Measurements from ENCODE around the gene CPNE2.

CPNE2 gene

DNA sequence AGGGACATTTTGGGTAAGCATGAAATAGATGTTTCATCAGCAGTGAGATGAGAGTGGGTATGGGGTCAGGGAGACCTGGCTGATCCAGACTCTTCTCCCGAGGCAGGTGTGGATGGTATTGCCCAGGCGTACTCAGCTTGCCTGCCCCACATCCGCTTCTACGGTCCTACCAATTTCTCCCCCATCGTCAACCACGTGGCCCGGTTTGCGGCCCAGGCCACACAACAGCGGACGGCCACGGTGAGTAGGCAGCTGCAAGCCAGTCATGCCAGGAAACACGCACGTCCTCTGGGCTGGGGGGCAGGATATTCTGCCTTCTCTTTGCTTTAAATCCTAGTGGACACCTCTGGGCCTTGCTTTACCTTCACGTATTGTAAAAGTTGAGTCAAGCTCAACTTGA, 44.7 kb downstream of the CPNE2 start:
- DNase-seq (ENCODE audit: low read depth in 1 of 2, low spot score in 1 of 2): no peak
- in situ Hi-C loops (cut with HindIII; ENCODE audit: low pct_unique_long_range_greater_than_20kb, low sequenced_read_pairs): no loop called here
- TF ChIP-seq JUND (IDR thresholded peaks at IDR 0.05; ENCODE audit: low read depth): no peak

DNA sequence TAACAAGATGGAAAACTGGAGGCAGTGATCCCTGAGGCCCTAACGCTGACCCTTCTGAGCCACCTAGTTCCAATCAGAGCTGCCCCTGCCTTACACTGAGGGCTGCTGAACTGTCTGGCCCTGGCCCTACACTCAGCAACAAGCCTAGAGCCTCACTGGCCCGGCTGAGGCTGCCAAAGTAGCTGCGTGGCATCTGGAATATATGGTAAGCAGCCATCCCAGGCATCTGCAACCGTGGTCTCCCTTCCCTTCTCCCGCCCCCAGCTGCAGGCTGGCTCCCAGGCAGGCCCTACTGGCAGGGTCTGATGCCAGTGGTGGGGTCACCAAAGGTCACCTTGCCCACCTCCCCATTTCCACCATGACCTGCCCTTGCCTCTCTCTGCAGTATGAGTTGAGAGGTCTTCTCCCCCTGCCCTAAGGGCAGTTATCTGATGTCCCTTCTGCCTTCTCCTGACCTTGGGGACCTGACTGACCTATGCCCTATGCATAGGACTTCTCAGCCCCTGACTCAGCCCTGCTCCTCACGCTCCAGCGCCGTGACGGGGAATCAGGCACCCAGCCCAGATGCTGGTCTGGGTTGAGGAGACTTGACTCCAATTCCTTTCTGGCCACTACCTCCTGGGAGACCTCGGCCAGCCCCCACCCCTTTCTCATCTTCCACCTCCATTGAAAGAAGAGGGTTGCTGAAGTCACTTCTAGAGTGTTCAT, 45.3 kb downstream of the CPNE2 start:
- DNase-seq (ENCODE audit: low read depth in 1 of 2, low spot score in 1 of 2): no peak
- no peak for TF ChIP-seq JUND (IDR thresholded peaks at IDR 0.05; ENCODE audit: low read depth)
- in situ Hi-C loops (cut with HindIII; ENCODE audit: low pct_unique_long_range_greater_than_20kb, low sequenced_read_pairs): no loop called here

DNA sequence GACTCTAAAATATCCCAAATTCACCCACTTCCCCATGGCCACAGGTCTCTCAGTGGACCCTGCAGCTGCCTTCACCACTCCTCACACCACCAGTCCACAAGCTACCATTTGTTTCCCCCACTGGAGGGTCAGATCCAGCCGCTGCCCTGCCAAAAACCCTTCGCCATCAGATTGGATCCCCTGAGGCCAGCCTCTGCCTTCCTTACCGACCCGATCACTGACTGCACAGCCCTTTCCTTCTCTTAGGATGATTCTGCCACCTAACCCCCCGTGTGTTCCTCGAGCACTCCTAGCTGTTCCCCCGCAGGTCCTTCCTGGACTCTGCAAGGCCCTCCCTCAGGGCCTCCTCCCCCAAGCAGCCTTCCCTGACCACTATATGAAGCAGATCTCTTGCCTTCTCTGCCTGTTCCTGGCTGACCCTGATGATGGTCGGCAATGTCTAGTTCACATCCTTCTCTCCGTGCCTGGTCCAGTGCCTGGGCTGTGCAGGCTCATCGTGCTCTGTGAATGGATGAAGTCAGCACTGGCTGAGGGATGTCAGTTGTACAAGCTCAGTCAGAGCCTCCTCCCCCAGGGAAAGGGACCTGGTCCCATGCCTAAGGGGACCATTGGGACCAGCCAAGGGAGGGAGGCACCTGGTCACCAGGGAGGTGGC, 46.0 kb downstream of the CPNE2 start:
- no peak for TF ChIP-seq JUND (IDR thresholded peaks at IDR 0.05; ENCODE audit: low read depth)
- no peak for DNase-seq (ENCODE audit: low read depth in 1 of 2, low spot score in 1 of 2)
- in situ Hi-C loops (cut with HindIII; ENCODE audit: low pct_unique_long_range_greater_than_20kb, low sequenced_read_pairs): no loop called here

DNA sequence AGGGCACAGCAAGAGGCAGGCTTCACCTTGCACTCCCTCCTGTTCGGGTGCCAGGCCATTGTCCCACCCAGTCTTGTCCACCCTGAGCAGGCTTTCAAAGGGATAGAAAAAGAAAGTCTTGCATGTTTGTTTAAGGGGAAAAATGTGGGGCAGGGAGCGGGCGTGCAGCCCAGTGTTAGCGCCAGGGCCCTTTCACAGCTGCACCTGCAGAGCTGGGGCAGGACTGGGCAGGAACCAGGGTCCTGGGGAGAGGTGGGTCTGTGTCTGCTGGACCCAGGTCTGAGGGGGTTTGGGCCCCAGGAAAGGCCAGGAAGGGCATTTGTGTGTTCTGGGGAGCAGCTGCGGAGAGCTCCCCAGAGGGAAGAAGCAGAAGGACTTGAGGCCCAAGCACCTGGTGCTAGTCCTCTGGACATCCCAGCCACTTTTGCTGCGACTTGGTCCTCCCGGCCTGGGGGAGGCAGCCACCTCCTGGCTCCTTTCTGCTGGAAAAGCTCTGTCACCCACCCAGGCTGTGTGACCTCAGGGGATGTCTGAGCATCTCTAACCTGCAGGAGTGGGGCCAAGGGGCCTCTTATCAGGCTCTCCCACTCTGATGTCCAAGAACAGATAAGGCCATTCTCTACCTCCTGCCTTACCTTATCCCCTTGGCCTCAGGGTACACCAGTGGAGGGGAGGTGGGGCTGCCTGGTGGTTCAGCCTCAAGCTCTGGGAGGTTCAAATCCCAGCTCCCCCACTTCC, 48.7 kb downstream of the CPNE2 start:
- in situ Hi-C loops (cut with HindIII; ENCODE audit: low pct_unique_long_range_greater_than_20kb, low sequenced_read_pairs): no loop called here
- no peak for DNase-seq (ENCODE audit: low read depth in 1 of 2, low spot score in 1 of 2)
- TF ChIP-seq JUND (IDR thresholded peaks at IDR 0.05; ENCODE audit: low read depth): no peak

DNA sequence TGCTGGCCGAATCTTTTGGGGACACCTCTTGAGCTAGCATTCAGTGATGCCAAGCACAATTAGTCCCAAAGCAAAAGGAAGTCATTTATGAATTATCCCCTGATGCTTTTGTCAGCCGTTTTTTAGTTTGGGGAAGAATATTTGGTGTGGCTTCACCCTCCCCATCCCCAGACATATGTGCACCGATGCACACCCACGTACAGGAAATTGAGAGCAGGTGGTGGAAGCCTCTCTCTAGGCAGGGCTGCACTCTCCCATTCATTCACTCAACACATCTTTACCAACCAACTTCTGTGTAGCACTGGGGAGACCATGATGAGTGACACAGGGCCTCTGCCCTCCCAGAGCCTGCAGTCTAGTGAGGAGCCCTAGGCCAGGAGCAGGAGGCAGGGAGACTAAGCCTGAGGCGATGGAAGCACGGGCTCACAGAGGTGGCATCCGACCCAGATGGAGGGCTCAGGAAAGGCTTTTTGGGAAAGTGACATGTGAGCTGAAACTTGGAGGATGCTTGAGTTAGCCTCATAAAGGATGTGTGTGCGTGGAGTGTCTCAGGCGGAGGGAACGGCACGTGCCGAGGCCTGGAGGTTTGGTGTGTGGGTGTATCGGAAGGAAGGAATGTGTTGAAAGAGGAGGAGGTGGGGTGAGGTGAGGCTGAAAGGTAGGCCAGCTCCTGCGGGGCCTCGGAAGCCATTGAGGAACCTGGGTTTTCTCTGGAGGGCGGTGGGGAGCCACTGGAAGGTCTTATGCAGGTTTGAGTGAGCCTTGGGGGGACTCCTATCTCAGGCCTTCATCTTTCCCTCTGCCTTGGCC, 49.6 kb downstream of the CPNE2 start:
- DNase-seq (ENCODE audit: low read depth in 1 of 2, low spot score in 1 of 2): no peak
- TF ChIP-seq JUND (IDR thresholded peaks at IDR 0.05; ENCODE audit: low read depth): no peak
- in situ Hi-C loops (cut with HindIII; ENCODE audit: low pct_unique_long_range_greater_than_20kb, low sequenced_read_pairs): no loop called here

DNA sequence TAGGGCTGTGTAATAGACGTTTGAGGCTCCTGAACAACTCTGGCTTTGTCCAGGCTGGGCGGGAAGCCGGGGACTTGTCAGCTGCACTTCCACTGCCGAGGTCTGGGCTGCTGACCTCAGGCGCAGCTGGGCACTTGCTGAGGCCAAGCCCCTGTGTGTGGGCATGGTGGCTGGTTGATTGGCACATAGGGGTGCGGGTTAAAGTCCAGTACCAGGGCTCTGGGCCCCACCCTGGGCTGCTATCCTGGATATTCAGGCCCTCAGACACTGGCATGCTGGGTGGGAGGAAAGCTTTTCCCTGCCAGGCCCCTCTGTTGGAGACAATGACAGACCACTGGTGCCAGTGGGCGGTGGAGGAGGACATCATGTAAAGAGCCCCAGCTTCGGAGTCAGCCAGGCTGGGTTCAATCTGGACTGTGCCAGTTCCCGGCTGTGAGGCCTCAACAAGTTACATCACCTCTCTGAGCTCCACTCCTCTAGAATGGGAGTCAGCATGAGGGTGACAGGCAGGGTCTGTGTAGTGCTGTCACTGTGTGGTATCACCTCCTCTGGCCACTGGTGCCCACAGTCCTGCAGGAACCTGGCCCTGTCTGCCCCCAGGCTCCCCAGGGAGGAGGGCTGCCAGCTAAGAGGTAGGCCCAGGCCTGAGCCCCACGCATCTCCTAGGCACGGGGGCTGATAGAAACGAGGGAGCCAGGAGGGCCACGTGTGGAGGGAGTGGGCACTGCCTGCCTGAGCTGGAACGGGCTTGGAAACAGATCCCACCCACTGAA, 51.0 kb downstream of the CPNE2 start:
- TF ChIP-seq JUND (IDR thresholded peaks at IDR 0.05; ENCODE audit: low read depth): no peak
- DNase-seq (ENCODE audit: low read depth in 1 of 2, low spot score in 1 of 2): no peak
- in situ Hi-C loops (cut with HindIII; ENCODE audit: low pct_unique_long_range_greater_than_20kb, low sequenced_read_pairs): no loop called here

DNA sequence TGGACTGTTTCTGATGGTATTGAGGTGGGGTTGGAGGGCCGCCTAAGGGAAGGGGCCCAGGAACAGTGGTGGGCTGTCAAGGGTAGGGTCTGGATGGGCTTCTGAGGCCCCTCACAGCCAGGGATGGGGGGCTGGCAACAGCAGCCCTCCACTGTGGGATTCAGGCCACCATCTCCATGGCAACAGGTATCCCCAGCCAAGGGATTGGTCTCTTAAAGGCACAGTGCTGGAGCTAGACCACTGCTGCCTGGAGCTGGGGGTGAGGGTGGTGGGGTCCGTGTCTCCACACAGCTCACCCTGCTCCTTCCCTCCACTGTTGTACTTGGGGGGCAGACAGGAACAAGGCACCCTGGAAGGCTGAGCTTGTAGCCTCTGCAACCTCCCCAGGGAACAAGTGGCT, 51.6 kb downstream of the CPNE2 start:
- no peak for DNase-seq (ENCODE audit: low read depth in 1 of 2, low spot score in 1 of 2)
- in situ Hi-C loops (cut with HindIII; ENCODE audit: low pct_unique_long_range_greater_than_20kb, low sequenced_read_pairs): no loop called here
- no peak for TF ChIP-seq JUND (IDR thresholded peaks at IDR 0.05; ENCODE audit: low read depth)

DNA sequence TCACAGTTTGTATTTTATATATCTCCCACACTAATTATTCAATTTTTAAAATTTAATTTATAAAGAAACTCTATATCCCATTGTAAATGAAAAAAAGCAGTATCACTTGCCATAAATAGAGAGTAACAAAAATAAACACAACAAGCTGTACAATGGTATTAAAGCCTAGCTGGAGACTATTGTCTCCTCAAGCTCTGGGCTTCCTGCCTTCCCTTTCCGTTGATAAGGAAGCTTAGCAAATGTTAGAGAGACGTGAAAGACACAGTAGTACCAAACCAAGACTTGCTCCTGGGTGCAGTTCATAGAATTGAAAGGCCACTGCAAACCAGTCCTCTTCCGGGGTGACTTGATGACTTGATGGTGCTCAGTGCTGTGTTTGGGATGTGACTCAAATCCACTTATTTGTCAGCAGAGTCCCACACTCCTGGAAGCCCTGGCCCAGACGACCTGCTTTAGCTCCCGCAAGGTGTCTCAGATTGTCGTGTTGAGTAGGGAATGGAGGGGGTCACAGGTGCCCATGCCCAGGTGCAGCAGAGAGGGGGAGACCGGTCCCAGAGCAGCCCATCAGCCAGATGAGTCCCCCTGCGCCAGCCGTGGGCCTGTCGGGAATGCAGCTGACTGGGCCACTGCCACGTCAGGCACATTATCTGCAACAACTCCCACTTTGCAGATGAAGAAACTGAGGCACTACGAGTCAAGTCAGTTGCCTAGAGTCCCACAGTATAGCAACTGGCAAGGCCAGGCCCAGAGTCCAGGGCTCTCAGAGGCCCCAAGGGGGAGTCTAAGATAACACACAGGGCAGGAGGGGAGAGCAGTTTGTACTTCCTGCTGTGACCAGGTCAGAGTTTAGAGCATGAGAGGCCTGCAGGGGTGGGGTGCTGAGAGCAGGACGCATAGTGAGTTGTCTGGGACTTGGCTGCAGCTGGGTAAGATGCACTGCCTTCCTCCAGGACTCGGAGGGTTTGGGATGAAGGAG, 53.0 kb downstream of the CPNE2 start:
- no peak for DNase-seq (ENCODE audit: low read depth in 1 of 2, low spot score in 1 of 2)
- in situ Hi-C loops (cut with HindIII; ENCODE audit: low pct_unique_long_range_greater_than_20kb, low sequenced_read_pairs): no loop called here
- TF ChIP-seq JUND (IDR thresholded peaks at IDR 0.05; ENCODE audit: low read depth): no peak

DNA sequence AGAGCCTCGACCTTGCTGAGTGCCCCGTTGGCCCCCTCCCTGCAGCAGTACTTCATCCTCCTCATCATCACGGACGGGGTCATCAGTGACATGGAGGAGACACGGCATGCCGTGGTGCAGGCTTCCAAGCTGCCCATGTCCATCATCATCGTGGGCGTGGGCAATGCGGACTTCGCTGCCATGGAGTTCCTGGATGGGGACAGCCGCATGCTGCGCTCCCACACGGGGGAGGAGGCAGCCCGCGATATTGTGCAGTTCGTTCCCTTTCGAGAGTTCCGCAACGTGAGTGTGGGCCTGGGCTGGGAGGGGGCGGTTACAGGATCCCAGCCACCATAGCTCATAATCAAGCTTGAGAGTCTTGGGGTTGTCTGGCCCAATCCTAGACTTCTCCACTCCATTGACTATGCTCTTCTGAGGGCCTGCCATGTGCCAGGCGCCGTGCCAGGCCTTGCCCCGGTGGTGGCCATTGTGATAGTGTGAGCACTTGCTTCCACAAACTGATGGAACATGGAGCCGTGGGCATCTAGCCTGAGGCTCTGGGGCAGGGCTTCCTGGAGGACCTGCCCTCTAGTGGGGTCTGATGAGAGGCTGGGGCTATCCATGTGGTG, 53.8 kb downstream of the CPNE2 start:
- DNase-seq (ENCODE audit: low read depth in 1 of 2, low spot score in 1 of 2): no peak
- in situ Hi-C loops (cut with HindIII; ENCODE audit: low pct_unique_long_range_greater_than_20kb, low sequenced_read_pairs): no loop called here
- no peak for TF ChIP-seq JUND (IDR thresholded peaks at IDR 0.05; ENCODE audit: low read depth)

DNA sequence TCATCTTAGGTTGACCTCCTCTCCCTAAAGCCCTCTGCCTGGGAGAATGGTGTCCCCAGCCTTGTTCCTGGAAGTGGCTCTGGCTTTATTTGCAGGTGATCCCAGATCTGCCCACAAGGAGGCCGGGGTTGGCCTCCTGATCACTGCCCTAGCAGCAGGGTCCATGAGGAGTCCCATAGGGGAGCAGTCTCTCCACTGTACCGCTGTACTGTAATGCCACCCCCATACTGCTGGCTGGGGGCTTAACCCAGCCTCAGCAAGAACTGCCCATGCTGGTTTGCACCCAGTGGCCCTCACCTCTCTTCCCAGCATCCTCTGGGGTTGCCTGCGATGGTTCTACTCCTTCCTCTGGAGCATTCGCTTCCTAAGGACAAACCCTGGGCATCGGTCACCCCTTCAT, 54.4 kb downstream of the CPNE2 start:
- no peak for DNase-seq (ENCODE audit: low read depth in 1 of 2, low spot score in 1 of 2)
- TF ChIP-seq JUND (IDR thresholded peaks at IDR 0.05; ENCODE audit: low read depth): no peak
- in situ Hi-C loops (cut with HindIII; ENCODE audit: low pct_unique_long_range_greater_than_20kb, low sequenced_read_pairs): no loop called here
